Mucosa of rectum (tissue), 2 donors: Measurements from ENCODE around the gene DLD.
A peak's percentile ranks its signal among the peaks of the same experiment; 100 is the strongest.
"Not testable (repeated sequence)": the region's sequence is repeated elsewhere in the genome, so short reads cannot be mapped to it uniquely, and the experiment has no call there.

Source experiments
- H3K27ac ChIP-seq, 2 donors: one replicate each; pipeline ENCODE4 v1.7.0; 2013; ENCODE audit warnings: inconsistent platforms in 2 of 2, low read depth in 2 of 2, low read length in 2 of 2
- H3K27me3 ChIP-seq, 2 donors: one replicate each; pipeline ENCODE4 v1.7.0; 2013; ENCODE audit warnings: low read length in 2 of 2; ENCODE audit not compliant: control insufficient read depth in 2 of 2, insufficient read depth in 2 of 2
- H3K36me3 ChIP-seq, 2 donors: one replicate each; pipeline ENCODE4 v1.7.0; 2013; ENCODE audit warnings: low read length in 2 of 2; ENCODE audit not compliant: control insufficient read depth in 2 of 2, insufficient read depth in 2 of 2
- H3K4me1 ChIP-seq, 2 donors: one replicate each; pipeline ENCODE4 v1.7.0; 2013; ENCODE audit warnings: low read length in 2 of 2, mild to moderate bottlenecking in 1 of 2; ENCODE audit not compliant: control insufficient read depth in 2 of 2, insufficient read depth in 2 of 2
- H3K4me3 ChIP-seq, 2 donors: one replicate each; pipeline ENCODE4 v1.7.0; 2013; ENCODE audit warnings: low read length in 2 of 2
- H3K9ac ChIP-seq, 2 donors: one replicate each; pipeline ENCODE4 v1.7.0; 2013; ENCODE audit warnings: low read length in 2 of 2, low read depth in 1 of 2, mild to moderate bottlenecking in 1 of 2
- H3K9me3 ChIP-seq, 2 donors: one replicate each; pipeline ENCODE4 v1.7.0; 2013; ENCODE audit warnings: low read length in 2 of 2; ENCODE audit not compliant: control insufficient read depth in 2 of 2
- donor health status: healthy.
- donor health status: Normal muscosa, but diverticular disease.

The DLD gene

DNA sequence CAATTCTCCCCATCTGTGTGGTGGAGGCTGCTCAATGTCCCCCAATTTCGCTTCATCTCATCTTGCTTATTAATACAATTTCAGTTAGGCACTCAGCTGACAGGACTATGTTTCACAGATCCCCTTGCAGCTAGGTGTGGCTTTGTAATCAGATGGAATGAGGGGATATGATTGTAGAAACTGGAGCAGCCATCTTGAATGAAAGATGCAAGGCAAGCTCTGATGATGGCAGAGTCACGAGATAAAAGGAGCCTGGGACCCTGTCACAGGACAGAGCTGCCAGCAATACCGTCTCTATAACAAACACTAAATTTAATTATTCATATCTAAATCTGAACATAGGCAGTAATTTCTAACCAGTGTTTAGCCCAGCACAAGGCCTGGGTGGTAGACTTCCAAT, 991 bp upstream of the DLD start:
- peaks cover 15 to 19% of the 10 kb centered on the region in 2 donors for H3K36me3 ChIP-seq
- H3K27me3 ChIP-seq, result no peaks in the 10 kb centered on the region
- peaks cover 13 to 18% of the 10 kb centered on the region in 2 donors for H3K4me1 ChIP-seq
- no peak overlapping the region for H3K4me3 ChIP-seq
- H3K9me3 ChIP-seq, result no peaks in the 10 kb centered on the region
- H3K9ac ChIP-seq, result no peak overlapping the region
- no peak overlapping the region for H3K27ac ChIP-seq

DNA sequence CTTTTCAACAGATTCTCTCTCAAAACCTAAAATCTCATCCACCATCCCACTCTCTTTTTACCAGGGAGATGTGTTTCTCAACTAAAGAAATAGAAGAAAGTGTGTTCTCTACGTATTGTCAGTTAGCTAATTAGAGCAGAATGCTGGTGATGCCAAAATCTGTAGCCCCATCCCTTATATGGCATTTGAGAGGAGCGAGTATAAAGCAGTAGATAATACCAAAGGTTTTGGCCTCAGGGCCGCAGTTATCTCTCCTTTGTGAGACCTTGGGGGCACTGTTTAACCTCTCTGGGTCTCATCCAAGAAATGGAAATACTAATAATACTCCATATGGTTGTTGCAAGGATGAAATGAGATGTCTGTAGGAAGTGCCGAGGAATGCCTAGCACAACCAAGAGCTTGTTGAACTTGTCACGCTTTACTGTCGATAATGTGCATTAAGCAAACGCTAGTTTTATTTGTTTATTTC, 456 bp upstream of the DLD start:
- Histone ChIP-seq H3K4me3 (peak overlapping the region; percentile 93 to 96), H3K9ac (peak overlapping the region; percentile 98 to 99), H3K27me3 (no peaks in the 10 kb centered on the region), H3K9me3 (no peaks in the 10 kb centered on the region), H3K27ac (peak overlapping the region; percentile 97 to 98), H3K36me3 (peaks cover 20 to 24% of the 10 kb centered on the region in 2 donors), H3K4me1 (peaks cover 13 to 18% of the 10 kb centered on the region in 2 donors)

DNA sequence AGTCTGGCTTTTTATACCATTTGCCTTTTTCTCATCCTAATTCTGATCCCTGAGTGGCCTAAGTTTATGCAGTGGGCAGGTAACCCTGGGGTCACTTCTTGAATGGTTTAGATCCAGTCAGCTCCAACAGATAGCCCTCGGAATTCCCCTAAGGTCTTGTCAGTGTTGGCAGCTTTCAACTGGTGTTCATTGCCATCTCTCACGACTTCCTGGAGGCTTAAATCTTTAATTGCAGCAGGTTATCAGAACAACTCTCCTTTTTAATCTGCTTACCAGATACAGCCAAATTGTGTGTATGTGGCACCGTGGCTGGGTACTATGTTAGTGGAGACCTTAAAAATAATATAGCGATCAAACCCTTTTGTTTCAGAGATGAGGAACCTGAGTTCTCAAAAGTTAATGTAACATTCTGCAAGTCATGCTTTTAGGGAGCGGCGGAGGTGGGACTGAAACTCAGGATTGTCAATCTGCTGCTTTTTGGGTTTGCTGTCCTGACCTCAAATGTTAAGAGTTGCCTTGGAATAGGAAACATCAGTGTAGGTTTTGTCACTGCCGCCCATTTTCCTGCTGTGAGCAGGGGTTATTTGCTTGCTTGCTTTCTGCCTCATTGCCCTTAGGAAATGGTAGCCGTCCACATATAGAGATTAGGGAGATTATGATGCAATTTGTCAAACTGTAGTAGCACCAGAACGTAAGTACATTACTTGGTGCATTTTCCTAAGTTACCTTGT, 818 bp downstream of the DLD start:
- H3K4me1 ChIP-seq, result peaks cover 13 to 18% of the 10 kb centered on the region in 2 donors
- peak overlapping the region; percentile 93 to 96 for H3K4me3 ChIP-seq
- no peaks in the 10 kb centered on the region for H3K27me3 ChIP-seq
- H3K9me3 ChIP-seq, result no peaks in the 10 kb centered on the region
- peak overlapping the region; percentile 97 to 98 for H3K27ac ChIP-seq
- H3K36me3 ChIP-seq, result peaks cover 30 to 32% of the 10 kb centered on the region in 2 donors
- H3K9ac ChIP-seq, result peak overlapping the region; percentile 98 to 99

DNA sequence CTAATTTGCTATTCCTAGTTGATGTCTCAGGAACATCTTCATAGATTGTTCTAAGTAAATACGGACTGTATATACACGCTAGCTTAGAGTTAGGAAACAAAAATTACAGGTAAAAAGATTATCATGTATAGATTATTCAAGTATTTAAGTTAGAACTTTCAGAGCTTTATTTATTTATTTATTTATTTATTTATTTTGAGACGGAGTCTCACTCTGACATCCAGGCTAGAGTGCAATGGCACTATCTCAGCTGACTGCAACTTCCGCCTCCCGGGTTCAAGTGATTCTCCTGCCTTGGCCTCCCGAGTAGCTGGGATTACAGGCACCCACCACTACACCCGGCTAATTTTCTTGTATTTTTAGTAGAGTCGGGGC, 1.4 kb downstream of the DLD start:
- peak overlapping the region; percentile 98 to 99 for H3K9ac ChIP-seq

DNA sequence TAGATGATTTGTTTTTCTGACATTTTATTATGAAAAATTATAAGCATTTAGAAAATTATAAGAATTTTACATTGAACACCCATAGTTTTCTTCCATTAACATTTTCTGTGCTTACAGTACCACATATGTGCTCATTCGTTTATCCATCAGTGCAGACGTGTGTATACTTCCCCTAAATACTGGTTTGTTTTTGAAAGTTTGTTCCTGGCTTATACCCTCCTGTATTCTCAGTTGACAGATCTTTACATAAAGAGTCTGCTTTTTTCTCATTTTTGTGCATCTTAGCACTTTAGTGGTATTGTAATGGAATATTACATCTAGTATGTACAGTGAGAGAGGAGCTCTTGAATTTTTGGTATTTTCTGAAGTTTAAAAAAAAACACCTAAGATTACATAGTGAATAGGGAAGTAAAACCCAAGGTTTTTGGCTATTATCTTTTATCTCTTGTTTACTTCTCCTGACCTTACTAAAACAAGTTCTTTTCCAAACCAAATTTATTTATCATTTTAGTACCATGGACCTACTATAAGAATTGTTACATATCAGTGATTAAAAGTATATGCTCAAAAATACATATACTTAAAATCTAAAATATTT, 8.1 kb downstream of the DLD start:
- Histone ChIP-seq H3K4me1 (no peaks in the 10 kb centered on the region), H3K9ac (no peak overlapping the region), H3K9me3 (no peaks in the 10 kb centered on the region), H3K27ac (no peak overlapping the region), H3K36me3 (peaks cover 35 to 40% of the 10 kb centered on the region in 2 donors), H3K27me3 (no peaks in the 10 kb centered on the region), H3K4me3 (no peak overlapping the region)

More for the DNA sequence above, 1.4 kb downstream of the DLD start:
- Histone ChIP-seq H3K4me1 (peaks cover 13 to 18% of the 10 kb centered on the region in 2 donors), H3K27ac (peak overlapping the region in 1 of 2 donors; percentile 98), H3K4me3 (peak overlapping the region; percentile 93 to 96), H3K36me3 (peaks cover 32 to 33% of the 10 kb centered on the region in 2 donors)
- not testable (repeated sequence) for H3K9me3 ChIP-seq, H3K27me3 ChIP-seq

DNA sequence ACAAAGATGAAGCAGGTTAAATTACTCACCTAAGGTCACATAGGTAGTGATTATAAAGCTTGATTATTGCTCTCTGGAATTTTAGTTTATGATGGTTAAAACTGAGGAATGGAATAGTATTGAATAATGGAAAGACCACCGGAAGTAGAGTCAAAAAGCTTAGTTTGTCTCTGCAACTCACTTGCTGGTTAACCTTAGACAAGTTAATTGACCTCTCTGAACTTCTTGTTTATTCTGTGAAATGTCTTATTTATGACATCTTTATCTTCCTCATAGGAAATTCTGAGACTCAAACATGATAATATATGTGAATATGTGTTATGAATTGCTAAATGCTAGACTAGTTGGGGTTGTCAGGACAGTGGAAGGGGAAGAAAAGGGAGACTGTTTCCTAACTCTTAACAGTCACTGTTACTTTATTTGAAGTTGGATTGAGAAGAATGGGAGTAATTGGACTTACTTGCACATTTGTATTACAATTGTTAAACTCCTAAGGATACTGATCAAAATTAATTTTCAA, 9.6 kb downstream of the DLD start:
- Histone ChIP-seq H3K4me1 (no peaks in the 10 kb centered on the region), H3K36me3 (peaks cover 34 to 35% of the 10 kb centered on the region in 2 donors), H3K9me3 (no peaks in the 10 kb centered on the region), H3K27me3 (no peaks in the 10 kb centered on the region), H3K4me3 (no peak overlapping the region), H3K9ac (no peak overlapping the region), H3K27ac (no peak overlapping the region)

DNA sequence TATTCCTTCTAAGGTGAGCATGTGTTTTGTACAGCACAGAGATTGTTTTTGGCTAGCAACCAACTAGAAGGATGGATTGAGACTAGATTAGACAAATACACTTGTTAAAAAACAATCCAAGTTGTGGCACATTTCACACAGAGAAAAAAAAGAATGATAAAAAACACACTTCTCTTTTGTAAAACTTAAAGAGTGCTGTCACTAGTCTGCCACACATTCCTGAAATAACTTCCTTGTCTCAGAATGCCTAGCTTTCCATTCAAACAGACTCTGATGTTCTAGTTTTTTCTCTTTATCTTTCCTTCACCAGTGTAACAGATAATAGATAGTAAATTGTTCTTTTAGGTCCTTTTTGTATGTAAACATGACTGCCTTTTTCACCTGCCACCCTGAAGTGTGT, 11.4 kb downstream of the DLD start:
- Histone ChIP-seq H3K36me3 (peaks cover 41 to 45% of the 10 kb centered on the region in 2 donors), H3K27ac (no peak overlapping the region), H3K4me3 (no peak overlapping the region), H3K9me3 (no peaks in the 10 kb centered on the region), H3K9ac (no peak overlapping the region), H3K27me3 (no peaks in the 10 kb centered on the region), H3K4me1 (no peaks in the 10 kb centered on the region)

DNA sequence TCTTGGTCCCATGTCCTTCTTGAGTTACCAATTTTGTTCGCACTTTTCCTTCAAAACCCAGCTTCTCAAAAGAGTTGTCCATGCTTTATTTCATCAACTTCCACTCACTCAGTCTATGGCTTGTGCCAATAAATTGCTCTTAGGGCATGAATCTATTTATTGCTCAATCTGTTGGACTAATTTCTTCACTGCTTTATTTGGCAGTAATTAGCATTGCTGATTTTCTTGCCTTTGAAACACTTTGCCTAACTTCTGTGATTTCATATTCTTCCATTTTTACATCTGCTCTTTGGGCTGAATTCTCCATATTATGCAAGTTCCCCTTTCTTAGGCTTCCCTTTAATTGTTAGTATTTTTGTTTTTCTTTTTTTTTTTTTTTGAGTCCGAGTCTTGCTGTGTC, 16.8 kb downstream of the DLD start:
- Histone ChIP-seq H3K9ac (no peak overlapping the region), H3K36me3 (peaks cover 69 to 77% of the 10 kb centered on the region in 2 donors), H3K27me3 (no peaks in the 10 kb centered on the region), H3K4me1 (no peaks in the 10 kb centered on the region), H3K27ac (no peak overlapping the region), H3K4me3 (no peak overlapping the region), H3K9me3 (no peaks in the 10 kb centered on the region)

DNA sequence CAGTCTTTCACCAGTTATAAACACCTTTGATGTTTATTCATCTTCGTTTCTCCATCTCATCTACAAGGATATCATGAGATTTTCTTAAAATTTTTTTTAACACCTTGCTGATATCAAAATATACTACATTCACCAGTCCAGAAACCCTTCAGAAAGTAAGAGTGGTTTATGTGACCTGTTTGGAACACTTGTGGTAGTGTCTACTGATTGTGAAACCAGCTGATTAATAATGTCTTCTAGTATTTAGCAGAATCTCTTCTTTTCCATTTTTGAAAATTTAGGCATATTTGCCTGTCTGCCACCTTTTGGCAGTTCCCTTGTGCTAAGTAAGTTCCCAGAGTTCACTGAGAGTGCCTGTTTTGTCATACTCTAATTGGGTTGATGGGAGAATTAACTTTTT, 18.5 kb downstream of the DLD start:
- Histone ChIP-seq H3K36me3 (peaks cover 63 to 64% of the 10 kb centered on the region in 2 donors), H3K9ac (no peak overlapping the region)

DNA sequence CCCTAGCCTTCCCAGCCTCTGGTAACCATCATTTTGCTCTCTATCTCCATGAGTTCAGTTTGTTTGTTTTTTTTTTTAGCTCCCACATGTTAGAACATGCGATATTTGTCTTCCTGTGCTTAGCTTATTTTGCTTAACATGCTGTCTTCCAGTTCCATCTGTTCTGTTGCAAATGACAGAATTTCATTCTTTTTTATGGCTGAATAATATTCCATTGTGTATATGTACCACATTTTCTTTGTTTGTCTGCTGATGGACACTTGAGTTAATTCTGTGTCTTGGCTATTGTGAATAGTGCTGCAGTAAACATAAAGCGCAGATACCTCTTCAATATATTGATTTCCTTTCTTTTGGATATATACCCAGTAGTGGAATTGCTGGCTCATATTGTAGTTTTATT, 21.0 kb downstream of the DLD start:
- no peak overlapping the region for H3K4me3 ChIP-seq
- no peak overlapping the region for H3K9ac ChIP-seq
- H3K4me1 ChIP-seq, result no peaks in the 10 kb centered on the region
- H3K27me3 ChIP-seq, result no peaks in the 10 kb centered on the region
- no peak overlapping the region for H3K27ac ChIP-seq
- peaks cover 39 to 49% of the 10 kb centered on the region in 2 donors for H3K36me3 ChIP-seq
- no peaks in the 10 kb centered on the region for H3K9me3 ChIP-seq

More for the DNA sequence above, 18.5 kb downstream of the DLD start:
- Histone ChIP-seq H3K27ac (no peak overlapping the region), H3K9me3 (no peaks in the 10 kb centered on the region), H3K4me3 (no peak overlapping the region), H3K27me3 (no peaks in the 10 kb centered on the region), H3K4me1 (no peaks in the 10 kb centered on the region)
